Measurements from ENCODE around the gene KCNMB2.

The KCNMB2 gene

DNA sequence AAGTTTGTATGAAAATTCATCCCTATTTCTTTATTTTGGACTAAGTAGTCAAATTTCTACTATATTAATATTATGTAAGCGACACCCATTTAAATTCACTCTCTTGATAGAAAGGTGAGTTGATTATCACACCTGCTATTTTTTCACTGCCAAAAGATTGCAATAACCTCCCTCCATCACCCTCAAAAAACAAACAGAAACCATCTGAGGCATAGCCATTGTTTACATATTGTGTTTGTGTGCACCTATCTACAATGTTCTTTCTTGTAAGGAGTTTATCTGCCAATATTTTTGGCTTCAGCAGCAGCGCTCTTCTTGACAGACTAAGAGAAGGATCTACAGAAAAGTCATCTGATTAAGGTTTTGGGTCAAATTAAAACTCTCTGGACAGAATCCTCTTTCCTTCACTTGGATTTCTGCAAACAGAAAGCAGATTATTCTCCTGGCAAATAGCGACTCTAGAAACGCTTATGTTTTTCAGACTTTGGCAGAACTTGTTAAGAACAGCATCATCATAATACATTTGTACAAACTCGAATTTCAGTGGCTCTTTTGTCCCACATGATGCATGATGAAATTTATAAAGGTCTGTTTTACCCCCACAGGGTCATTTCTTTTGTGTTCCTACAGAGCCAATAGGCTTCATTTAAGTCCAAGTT is 48.6 kb downstream of the KCNMB2 start:
- TF ChIP-seq, protein P1, sequence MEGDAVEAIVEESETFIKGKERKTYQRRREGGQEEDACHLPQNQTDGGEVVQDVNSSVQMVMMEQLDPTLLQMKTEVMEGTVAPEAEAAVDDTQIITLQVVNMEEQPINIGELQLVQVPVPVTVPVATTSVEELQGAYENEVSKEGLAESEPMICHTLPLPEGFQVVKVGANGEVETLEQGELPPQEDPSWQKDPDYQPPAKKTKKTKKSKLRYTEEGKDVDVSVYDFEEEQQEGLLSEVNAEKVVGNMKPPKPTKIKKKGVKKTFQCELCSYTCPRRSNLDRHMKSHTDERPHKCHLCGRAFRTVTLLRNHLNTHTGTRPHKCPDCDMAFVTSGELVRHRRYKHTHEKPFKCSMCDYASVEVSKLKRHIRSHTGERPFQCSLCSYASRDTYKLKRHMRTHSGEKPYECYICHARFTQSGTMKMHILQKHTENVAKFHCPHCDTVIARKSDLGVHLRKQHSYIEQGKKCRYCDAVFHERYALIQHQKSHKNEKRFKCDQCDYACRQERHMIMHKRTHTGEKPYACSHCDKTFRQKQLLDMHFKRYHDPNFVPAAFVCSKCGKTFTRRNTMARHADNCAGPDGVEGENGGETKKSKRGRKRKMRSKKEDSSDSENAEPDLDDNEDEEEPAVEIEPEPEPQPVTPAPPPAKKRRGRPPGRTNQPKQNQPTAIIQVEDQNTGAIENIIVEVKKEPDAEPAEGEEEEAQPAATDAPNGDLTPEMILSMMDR (IDR thresholded peaks at IDR 0.05; ENCODE audit: low read depth, low read length): no peak
- no peaks in the 10 kb centered on the region for H3K27me3 ChIP-seq (ENCODE audit: insufficient read depth, low read depth, severe bottlenecking)
- H3K27ac ChIP-seq: no peak overlapping the region
- no peaks in the 10 kb centered on the region for H3K36me3 ChIP-seq
- no peaks in the 10 kb centered on the region for H3K9me3 ChIP-seq (ENCODE audit: severe bottlenecking)
- no peak overlapping the region for H3K4me3 ChIP-seq (ENCODE audit: low read depth, low read length)
- DNase-seq: no peak

DNA sequence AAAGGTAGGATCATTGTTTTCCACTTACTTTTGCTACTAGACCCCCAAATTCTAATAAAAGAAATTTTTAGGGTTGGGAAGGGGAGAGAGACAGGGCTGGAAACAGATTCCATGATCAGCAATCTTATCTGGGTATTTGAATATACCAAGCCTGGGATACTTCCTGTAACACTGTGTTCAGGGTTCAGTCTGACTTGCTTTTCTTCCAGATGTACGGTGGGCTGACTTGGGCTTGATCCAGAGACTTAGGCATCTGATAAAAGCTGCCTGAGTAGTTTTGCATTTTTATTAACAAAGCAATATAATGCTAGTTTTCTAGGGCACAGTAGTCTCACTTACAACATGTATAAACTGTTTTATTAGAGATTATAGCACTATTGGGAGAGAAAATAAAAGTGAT is 49.2 kb downstream of the KCNMB2 start:
- Histone ChIP-seq H3K27ac (no peak overlapping the region), H3K9me3 (ENCODE audit: severe bottlenecking) (no peaks in the 10 kb centered on the region), H3K27me3 (ENCODE audit: insufficient read depth, low read depth, severe bottlenecking) (no peaks in the 10 kb centered on the region), H3K4me3 (ENCODE audit: low read depth, low read length) (no peak overlapping the region), H3K36me3 (no peaks in the 10 kb centered on the region)
- TF ChIP-seq, protein P1 (IDR thresholded peaks at IDR 0.05; ENCODE audit: low read depth, low read length): no peak
- no peak for DNase-seq

DNA sequence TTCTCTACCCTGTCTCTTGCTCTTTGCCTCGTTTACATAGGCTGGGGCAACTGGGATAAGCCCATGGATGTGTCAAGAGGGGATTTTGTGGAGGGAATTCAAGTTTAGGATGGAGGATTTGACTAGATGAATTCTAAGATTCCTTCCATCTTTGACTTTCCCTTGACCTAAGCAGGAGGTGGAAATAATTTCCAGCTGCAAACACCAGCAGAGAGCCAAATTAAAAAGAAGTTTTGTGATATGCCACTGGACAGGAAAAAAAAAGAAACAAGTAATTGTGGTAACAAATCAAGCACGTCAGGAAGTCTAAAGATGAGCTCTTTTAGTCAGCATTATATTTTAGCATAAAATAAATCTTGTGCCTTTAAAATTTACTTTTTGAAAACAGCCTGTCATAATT is 49.8 kb downstream of the KCNMB2 start:
- Histone ChIP-seq H3K27ac (no peak overlapping the region), H3K36me3 (no peaks in the 10 kb centered on the region), H3K9me3 (ENCODE audit: severe bottlenecking) (no peaks in the 10 kb centered on the region), H3K27me3 (ENCODE audit: insufficient read depth, low read depth, severe bottlenecking) (no peaks in the 10 kb centered on the region), H3K4me3 (ENCODE audit: low read depth, low read length) (no peak overlapping the region)
- TF ChIP-seq, protein P1 (IDR thresholded peaks at IDR 0.05; ENCODE audit: low read depth, low read length): no peak
- DNase-seq: no peak

DNA sequence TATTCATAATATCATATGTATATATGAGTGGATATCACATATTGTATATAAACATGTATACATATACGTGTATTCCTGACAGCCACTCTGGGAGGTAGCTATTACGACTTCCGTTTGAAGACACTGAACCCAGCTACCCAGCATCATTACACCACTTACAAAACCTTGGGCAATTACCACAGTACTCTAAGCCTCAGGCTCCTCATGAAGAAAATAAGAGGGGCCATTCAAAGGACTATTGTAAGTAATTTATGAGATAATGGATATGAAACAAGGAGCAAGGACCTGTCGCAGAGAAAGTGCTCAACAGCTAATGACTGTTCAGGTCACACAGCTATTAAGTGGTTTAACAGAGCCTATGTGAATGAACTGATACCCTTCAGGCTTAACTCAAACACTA is 52.4 kb downstream of the KCNMB2 start:
- TF ChIP-seq, protein P1 (IDR thresholded peaks at IDR 0.05; ENCODE audit: low read depth, low read length): no peak

DNA sequence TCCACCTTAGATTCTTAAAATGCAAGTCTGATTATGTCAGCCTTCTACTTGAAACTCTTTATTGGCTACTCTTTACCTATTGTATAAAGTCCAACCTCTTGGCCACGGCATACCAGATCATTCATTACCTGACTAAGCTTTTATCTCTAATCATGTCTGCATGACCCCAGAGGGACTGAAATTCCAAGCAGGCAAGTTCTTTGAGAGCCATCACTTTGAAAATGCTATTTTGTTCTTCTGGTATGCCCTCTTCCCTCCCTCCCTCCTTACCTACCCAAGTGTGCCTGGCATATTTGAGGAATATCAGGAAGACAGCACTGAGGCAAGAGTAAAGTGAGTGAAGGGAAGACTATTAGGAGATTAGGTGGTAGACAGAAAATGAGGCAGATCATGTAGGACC is 57.5 kb downstream of the KCNMB2 start:
- Histone ChIP-seq H3K27me3 (ENCODE audit: insufficient read depth, low read depth, severe bottlenecking) (no peaks in the 10 kb centered on the region), H3K4me3 (ENCODE audit: low read depth, low read length) (no peak overlapping the region), H3K27ac (no peak overlapping the region), H3K9me3 (ENCODE audit: severe bottlenecking) (no peaks in the 10 kb centered on the region), H3K36me3 (no peaks in the 10 kb centered on the region)
- no peak for DNase-seq
- TF ChIP-seq, protein P1 (IDR thresholded peaks at IDR 0.05; ENCODE audit: low read depth, low read length): no peak

More for the DNA sequence above, 52.4 kb downstream of the KCNMB2 start:
- Histone ChIP-seq H3K36me3 (no peaks in the 10 kb centered on the region), H3K4me3 (ENCODE audit: low read depth, low read length) (no peak overlapping the region), H3K27me3 (ENCODE audit: insufficient read depth, low read depth, severe bottlenecking) (no peaks in the 10 kb centered on the region), H3K9me3 (ENCODE audit: severe bottlenecking) (no peaks in the 10 kb centered on the region), H3K27ac (no peak overlapping the region)
- no peak for DNase-seq

DNA sequence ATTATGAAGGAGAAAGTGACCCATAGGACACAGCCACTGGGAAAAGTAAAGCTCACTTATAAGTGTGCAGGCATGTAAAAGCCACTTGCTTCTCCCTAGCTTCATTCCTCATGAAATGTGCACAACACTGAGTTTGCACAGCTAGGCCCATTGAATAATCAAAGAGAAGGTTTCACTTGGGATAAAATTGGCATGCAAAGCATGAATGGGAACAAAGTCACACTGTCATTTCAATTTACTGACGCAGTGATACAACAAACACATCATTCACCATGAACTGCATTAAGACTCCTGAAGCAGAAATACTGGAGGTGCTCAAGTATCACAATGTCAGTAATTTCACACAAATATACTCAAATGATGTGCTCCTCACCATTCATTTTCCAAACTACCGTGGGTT is 61.1 kb downstream of the KCNMB2 start:
- TF ChIP-seq, protein P1 (IDR thresholded peaks at IDR 0.05; ENCODE audit: low read depth, low read length): no peak
- H3K27ac ChIP-seq: no peak overlapping the region
- DNase-seq: no peak
- H3K9me3 ChIP-seq (ENCODE audit: severe bottlenecking): no peaks in the 10 kb centered on the region
- no peaks in the 10 kb centered on the region for H3K27me3 ChIP-seq (ENCODE audit: insufficient read depth, low read depth, severe bottlenecking)
- H3K36me3 ChIP-seq: no peaks in the 10 kb centered on the region
- no peak overlapping the region for H3K4me3 ChIP-seq (ENCODE audit: low read depth, low read length)

All from WERI-Rb-1 (cell line).